ENCODE results near the gene ZNF768.
A peak's percentile ranks its signal among the peaks of the same experiment; 100 is the strongest.

Gene ZNF768

GRCh38 chr16:30559690-30560089, 33.3 kb upstream of the ZNF768 start:
- Mint-ChIP-seq H3K27me3 (no peaks in the 10 kb centered on the region), H3K4me1 (peaks cover 33% of the 10 kb centered on the region), H3K4me3 (no peak overlapping the region), H3K9me3 (no peaks in the 10 kb centered on the region), H3K36me3 (no peaks in the 10 kb centered on the region), H3K27ac (peak overlapping the region; percentile 81)

GRCh38 chr16:30558789-30559377, 32.5 kb upstream of the ZNF768 start:
- Mint-ChIP-seq H3K36me3 (no peaks in the 10 kb centered on the region), H3K9me3 (no peaks in the 10 kb centered on the region), H3K27me3 (no peaks in the 10 kb centered on the region), H3K4me3 (peak overlapping the region; percentile 91), H3K4me1 (peaks cover 39% of the 10 kb centered on the region), H3K27ac (peak overlapping the region; percentile 87)

- Mint-ChIP-seq H3K27ac (peak within 1 kb of the TSS; percentile 94), H3K9me3 (no peaks in the 10 kb centered on the region), H3K36me3 (peaks cover 4% of the 10 kb centered on the region), H3K27me3 (no peaks in the 10 kb centered on the region), H3K4me3 (peak within 1 kb of the TSS; percentile 91), H3K4me1 (peaks cover 46% of the 10 kb centered on the region)
These were observed 31.8 kb upstream of the ZNF768 start, which contains the start of gene ZNF764 for GRCh38 chr16:30557957-30558788. Gene ZNF764, minus strand, starts transcription at chr16:30558374. Its CDS starts 192 bp downstream, at chr16:30558182.

- peak overlapping the region; percentile 91 for H3K4me3 Mint-ChIP-seq
- H3K36me3 Mint-ChIP-seq: peaks cover 4% of the 10 kb centered on the region
- H3K27ac Mint-ChIP-seq: peak overlapping the region; percentile 94
- no peaks in the 10 kb centered on the region for H3K9me3 Mint-ChIP-seq
- H3K4me1 Mint-ChIP-seq: peaks cover 51% of the 10 kb centered on the region
- no peaks in the 10 kb centered on the region for H3K27me3 Mint-ChIP-seq
These were observed 31.3 kb upstream of the ZNF768 start for GRCh38 chr16:30557707-30557956.

- Mint-ChIP-seq H3K27ac (peak overlapping the region; percentile 94), H3K4me3 (peak overlapping the region; percentile 91), H3K27me3 (no peaks in the 10 kb centered on the region), H3K4me1 (peaks cover 57% of the 10 kb centered on the region), H3K9me3 (no peaks in the 10 kb centered on the region), H3K36me3 (peaks cover 4% of the 10 kb centered on the region)
These were observed 29.7 kb upstream of the ZNF768 start for GRCh38 chr16:30556125-30556473.

GRCh38 chr16:30555315-30556124, 29.2 kb upstream of the ZNF768 start:
- H3K4me3 Mint-ChIP-seq: peak overlapping the region; percentile 91

GRCh38 chr16:30554557-30555314, 28.4 kb upstream of the ZNF768 start:
- H3K27me3 Mint-ChIP-seq: no peaks in the 10 kb centered on the region
- H3K4me3 Mint-ChIP-seq: no peak overlapping the region
- H3K27ac Mint-ChIP-seq: peak overlapping the region; percentile 46
- no peaks in the 10 kb centered on the region for H3K9me3 Mint-ChIP-seq
- H3K36me3 Mint-ChIP-seq: peaks cover 4% of the 10 kb centered on the region
- H3K4me1 Mint-ChIP-seq: peaks cover 56% of the 10 kb centered on the region

More at GRCh38 chr16:30555315-30556124, 29.2 kb upstream of the ZNF768 start:
- no peaks in the 10 kb centered on the region for H3K9me3 Mint-ChIP-seq
- H3K4me1 Mint-ChIP-seq: peaks cover 57% of the 10 kb centered on the region
- peak overlapping the region; percentile 94 for H3K27ac Mint-ChIP-seq
- no peaks in the 10 kb centered on the region for H3K27me3 Mint-ChIP-seq
- peaks cover 4% of the 10 kb centered on the region for H3K36me3 Mint-ChIP-seq

- peak overlapping the region; percentile 81 for H3K27ac Mint-ChIP-seq
These were observed 27.1 kb upstream of the ZNF768 start for GRCh38 chr16:30553393-30553899.

GRCh38 chr16:30552956-30553355, 26.6 kb upstream of the ZNF768 start:
- H3K4me3 Mint-ChIP-seq: peak overlapping the region; percentile 36
- H3K27me3 Mint-ChIP-seq: no peaks in the 10 kb centered on the region
- H3K9me3 Mint-ChIP-seq: no peaks in the 10 kb centered on the region
- peaks cover 4% of the 10 kb centered on the region for H3K36me3 Mint-ChIP-seq
- H3K4me1 Mint-ChIP-seq: peaks cover 59% of the 10 kb centered on the region
- H3K27ac Mint-ChIP-seq: peak overlapping the region; percentile 81

More at GRCh38 chr16:30553393-30553899, 27.1 kb upstream of the ZNF768 start:
- Mint-ChIP-seq H3K4me1 (peaks cover 56% of the 10 kb centered on the region), H3K27me3 (no peaks in the 10 kb centered on the region), H3K9me3 (no peaks in the 10 kb centered on the region), H3K4me3 (peak overlapping the region; percentile 27), H3K36me3 (peaks cover 4% of the 10 kb centered on the region)

- Mint-ChIP-seq H3K27me3 (no peaks in the 10 kb centered on the region), H3K36me3 (peaks cover 4% of the 10 kb centered on the region), H3K27ac (peak overlapping the region; percentile 89), H3K4me1 (peaks cover 62% of the 10 kb centered on the region), H3K4me3 (peak overlapping the region; percentile 75), H3K9me3 (no peaks in the 10 kb centered on the region)
These were observed 25.4 kb upstream of the ZNF768 start for GRCh38 chr16:30551781-30552180.

- Mint-ChIP-seq H3K9me3 (no peaks in the 10 kb centered on the region), H3K27me3 (no peaks in the 10 kb centered on the region), H3K36me3 (peaks cover 4% of the 10 kb centered on the region), H3K4me3 (no peak overlapping the region), H3K4me1 (peaks cover 43% of the 10 kb centered on the region), H3K27ac (peak overlapping the region; percentile 10)
These were observed 22.3 kb upstream of the ZNF768 start for GRCh38 chr16:30548416-30549253.

GRCh38 chr16:30546115-30546514, 19.7 kb upstream of the ZNF768 start:
- Mint-ChIP-seq H3K36me3 (no peaks in the 10 kb centered on the region), H3K4me1 (peaks cover 20% of the 10 kb centered on the region), H3K27me3 (no peaks in the 10 kb centered on the region), H3K4me3 (no peak overlapping the region), H3K9me3 (no peaks in the 10 kb centered on the region), H3K27ac (no peak overlapping the region)

- Mint-ChIP-seq H3K27ac (no peak overlapping the region), H3K4me1 (peaks cover 7% of the 10 kb centered on the region), H3K36me3 (no peaks in the 10 kb centered on the region), H3K9me3 (no peaks in the 10 kb centered on the region), H3K27me3 (no peaks in the 10 kb centered on the region), H3K4me3 (no peak overlapping the region)
These were observed 16.7 kb upstream of the ZNF768 start for GRCh38 chr16:30543067-30543466.

- H3K9me3 Mint-ChIP-seq: no peaks in the 10 kb centered on the region
- H3K36me3 Mint-ChIP-seq: no peaks in the 10 kb centered on the region
- no peak overlapping the region for H3K4me3 Mint-ChIP-seq
- H3K27ac Mint-ChIP-seq: no peak overlapping the region
- H3K4me1 Mint-ChIP-seq: peaks cover 3% of the 10 kb centered on the region
- no peaks in the 10 kb centered on the region for H3K27me3 Mint-ChIP-seq
These were observed 15.3 kb upstream of the ZNF768 start for GRCh38 chr16:30541502-30542329.
